CD14-positive monocyte (primary cell): ENCODE measurements around the gene KNDC1. TPM values are rescaled to one million over a fixed set of nuclear protein-coding genes. Genes with fewer than 3 reads are reported as not detected.

Source experiments
- DNase-seq, 3 donors: peaks; one replicate each; pipeline ENCODE4 v3.0.0-alpha.2; 2011 to 2022
- H2AFZ ChIP-seq: 2 replicates; pipeline ENCODE4 v1.6.0; 2012; ENCODE audit warnings: mild to moderate bottlenecking, low read depth, low read length, inconsistent platforms; ENCODE audit not compliant: insufficient read depth, poor library complexity, severe bottlenecking
- H3K27ac ChIP-seq, 2 donors: 1 replicate in 1 of 2; 2 replicates in 1 of 2; pipeline ENCODE4 v1.5.1; 2012 to 2013; ENCODE audit warnings: low read length in 2 of 2, control low read depth in 1 of 2, inconsistent platforms in 1 of 2, low read depth in 1 of 2, mild to moderate bottlenecking in 1 of 2
- H3K27me3 ChIP-seq, 2 donors: one replicate each; pipeline versions ENCODE4 v1.6.0 to v1.6.1; 2011 to 2013; ENCODE audit warnings: low read length in 2 of 2; ENCODE audit not compliant: control insufficient read depth in 2 of 2, insufficient read depth in 2 of 2
- H3K36me3 ChIP-seq, 2 donors: replicated peaks in 1 of 2; 1 replicate in 1 of 2; 2 replicates in 1 of 2; pipeline versions ENCODE4 v1.5.1 to v1.6.1; 2012 to 2013; ENCODE audit warnings: low read length in 2 of 2, control low read depth in 1 of 2, inconsistent platforms in 1 of 2, mild to moderate bottlenecking in 1 of 2; ENCODE audit not compliant: insufficient read depth in 2 of 2, control insufficient read depth in 1 of 2
- H3K4me1 ChIP-seq, 2 donors: 1 replicate in 1 of 2; 2 replicates in 1 of 2; pipeline versions ENCODE4 v1.5.1 to v1.6.1; 2012 to 2013; ENCODE audit warnings: low read length in 2 of 2, control low read depth in 1 of 2, inconsistent platforms in 1 of 2, mild to moderate bottlenecking in 1 of 2, moderate library complexity in 1 of 2; ENCODE audit not compliant: insufficient read depth in 2 of 2, control insufficient read depth in 1 of 2
- H3K4me2 ChIP-seq: replicated peaks from 2 replicates; pipeline ENCODE3; 2012; ENCODE audit warnings: low read length, moderate library complexity, mild to moderate bottlenecking; ENCODE audit not compliant: poor library complexity, severe bottlenecking; ENCODE audit errors: extremely low read depth
- H3K4me3 ChIP-seq, 3 experiments: fragments of 200-600 bp in 1 of 3; sonication (generic) in 1 of 3; replicated peaks in 1 of 3; 1 replicate in 2 of 3; 2 replicates in 1 of 3; pipeline ENCODE4 v1.5.1; 2011 to 2013; ENCODE audit warnings: low read length in 3 of 3, mild to moderate bottlenecking in 3 of 3, control low read depth in 2 of 3, low read depth in 2 of 3, inconsistent platforms in 1 of 3, moderate library complexity in 1 of 3
- H3K79me2 ChIP-seq: 2 replicates; pipeline ENCODE4 v1.6.0; 2012; ENCODE audit warnings: mild to moderate bottlenecking, control low read depth, inconsistent platforms, low read length, moderate library complexity; ENCODE audit not compliant: insufficient read depth
- H3K9ac ChIP-seq: 2 replicates; pipeline ENCODE4 v1.6.0; 2017; ENCODE audit warnings: low read length, mild to moderate bottlenecking; ENCODE audit not compliant: insufficient read depth, poor library complexity, severe bottlenecking
- H3K9me3 ChIP-seq, 2 donors: replicated peaks in 1 of 2; 1 replicate in 1 of 2; 2 replicates in 1 of 2; pipeline versions ENCODE4 v1.5.1 to v1.6.1; 2012 to 2013; ENCODE audit warnings: low read length in 2 of 2, control low read depth in 1 of 2; ENCODE audit not compliant: control insufficient read depth in 1 of 2, insufficient read depth in 1 of 2
- H4K20me1 ChIP-seq: 2 replicates; pipeline ENCODE4 v1.6.0; 2012; ENCODE audit warnings: mild to moderate bottlenecking, low read length, control low read depth, moderate library complexity; ENCODE audit not compliant: insufficient read depth
- H3K27ac Mint-ChIP-seq, 7 donors: one replicate each; pipeline ENCODE4 v1.8.0; 2020; ENCODE audit warnings: mild to moderate bottlenecking in 7 of 7, mixed read lengths in 7 of 7, moderate library complexity in 6 of 7, inconsistent platforms in 2 of 7
- H3K27me3 Mint-ChIP-seq, 3 donors: one replicate each; pipeline ENCODE4 v1.8.0; 2021 to 2022; ENCODE audit warnings: low read depth in 3 of 3, mild to moderate bottlenecking in 3 of 3, mixed read lengths in 3 of 3, moderate library complexity in 3 of 3, inconsistent platforms in 1 of 3
- H3K36me3 Mint-ChIP-seq, 2 donors: one replicate each; pipeline ENCODE4 v1.8.0; 2020; ENCODE audit warnings: mixed read lengths in 2 of 2, inconsistent platforms in 1 of 2, mild to moderate bottlenecking in 1 of 2
- H3K4me1 Mint-ChIP-seq: one replicate; pipeline ENCODE4 v1.8.0; 2020; ENCODE audit warnings: mild to moderate bottlenecking, mixed read lengths
- H3K4me3 Mint-ChIP-seq, 2 donors: one replicate each; pipeline ENCODE4 v1.8.0; 2020; ENCODE audit warnings: mild to moderate bottlenecking in 2 of 2, mixed read lengths in 2 of 2, moderate library complexity in 1 of 2
- H3K9me3 Mint-ChIP-seq, 7 donors: one replicate each; pipeline ENCODE4 v1.8.0; 2020 to 2022; ENCODE audit warnings: mixed read lengths in 7 of 7, mild to moderate bottlenecking in 6 of 7, moderate library complexity in 6 of 7, inconsistent platforms in 2 of 7
- CTCF ChIP-seq: fragments of 200-600 bp; IDR thresholded peaks from one replicate; pipeline ENCODE4 v1.8.0; 2022; ENCODE audit warnings: antibody characterized with exemption, mild to moderate bottlenecking
- WGBS: methylation state at CpG from one replicate; pipeline ENCODE4 v1.1.5; 2013; ENCODE audit warnings: missing lambda C conversion rate; ENCODE audit not compliant: insufficient coverage; 5-methylcytosine and 5-hydroxymethylcytosine counted together
- intact Hi-C, 2 donors: fragments of 100-400 bp; cut with micrococcal nuclease; formaldehyde crosslinking; loops; one replicate each; pipeline versions ENCODE4 v1.15.0 to v1.15.1; 2023
- polyA plus RNA-seq, 3 donors: library from polyadenylated mRNA; depleted of rRNA in 1 of 3; unstranded in 2 of 3; stranded (reverse) in 1 of 3; fragments of 300-500 nt in 2 of 3; fragments of >200 nt in 1 of 3; fragmentation: Illumina TruSeq in 2 of 3; gene quantifications; 1 replicate in 2 of 3; 2 replicates in 1 of 3; pipeline ENCODE4 v1.2.3, GENCODE V29; 2012 to 2021

Gene KNDC1
- polyA plus RNA-seq, 3 donors = 0.22 to 0.80 TPM; not detected in 1

GRCh38 chr10:133267829-133268228 lies 107.8 kb downstream of the KNDC1 start:
- WGBS = 95% methylated on average over 21 of the region's 22 CpGs

GRCh38 chr10:133268532-133268931 lies 108.5 kb downstream of the KNDC1 start:
- no peak overlapping the region for H3K4me3 ChIP-seq
- H4K20me1 ChIP-seq = peaks cover 68% of the 10 kb centered on the region
- no peak overlapping the region for H3K27ac ChIP-seq
- no peak overlapping the region for H2AFZ ChIP-seq
- no peaks in the 10 kb centered on the region for H3K9me3 ChIP-seq
- H3K9ac ChIP-seq = no peak overlapping the region
- no peak overlapping the region for H3K27ac Mint-ChIP-seq
- peaks cover 0 to 5% (median 1%) of the 10 kb centered on the region in 3 donors for H3K27me3 Mint-ChIP-seq
- TF ChIP-seq CTCF = no peak
- H3K36me3 ChIP-seq = peaks cover 68 to 82% of the 10 kb centered on the region in 2 donors
- peaks cover 22 to 31% of the 10 kb centered on the region in 2 donors for H3K4me1 ChIP-seq
- peaks cover 24% of the 10 kb centered on the region for H3K4me1 Mint-ChIP-seq
- peaks cover 48 to 82% of the 10 kb centered on the region in 2 donors for H3K36me3 Mint-ChIP-seq
- 96% methylated on average over 19 of the region's 22 CpGs for WGBS
- H3K4me3 Mint-ChIP-seq = no peak overlapping the region
- DNase-seq = no peak
- intact Hi-C loops = no loop called here
- no peak overlapping the region for H3K4me2 ChIP-seq
- H3K9me3 Mint-ChIP-seq = no peaks in the 10 kb centered on the region
- peaks cover 4% of the 10 kb centered on the region for H3K79me2 ChIP-seq
- H3K27me3 ChIP-seq = no peaks in the 10 kb centered on the region

More at GRCh38 chr10:133267829-133268228, 107.8 kb downstream of the KNDC1 start:
- peaks cover 1% of the 10 kb centered on the region for H3K79me2 ChIP-seq
- H3K4me3 ChIP-seq = no peak overlapping the region
- H3K27me3 ChIP-seq = no peaks in the 10 kb centered on the region
- H2AFZ ChIP-seq = no peak overlapping the region
- peaks cover 65 to 82% of the 10 kb centered on the region in 2 donors for H3K36me3 ChIP-seq
- intact Hi-C loops = no loop called here
- Mint-ChIP-seq H3K27ac (no peak overlapping the region), H3K36me3 (peaks cover 51 to 85% of the 10 kb centered on the region in 2 donors), H3K4me3 (no peak overlapping the region), H3K9me3 (no peaks in the 10 kb centered on the region), H3K4me1 (peaks cover 31% of the 10 kb centered on the region), H3K27me3 (peaks cover 0 to 4% (median 1%) of the 10 kb centered on the region in 3 donors)
- peaks cover 61% of the 10 kb centered on the region for H4K20me1 ChIP-seq
- peaks cover 29 to 35% of the 10 kb centered on the region in 2 donors for H3K4me1 ChIP-seq
- H3K9ac ChIP-seq = no peak overlapping the region
- TF ChIP-seq CTCF = no peak
- no peak for DNase-seq
- no peaks in the 10 kb centered on the region for H3K9me3 ChIP-seq
- H3K4me2 ChIP-seq = no peak overlapping the region
- no peak overlapping the region for H3K27ac ChIP-seq
